Left cardiac atrium (tissue), 2 donors: ENCODE results near the gene ZC3H4. TPM values are rescaled to one million over a fixed set of nuclear protein-coding genes. Genes with fewer than 3 reads are reported as not detected.

Experiments
- total RNA-seq, 2 donors: library from RNA; stranded (reverse); fragmentation: NEBNext Ultra II Directional; extraction: Animal tissue kit (Norgen Biotek cat#: 25700); gene quantifications; one replicate each; pipeline ENCODE4 v1.2.1, GENCODE V29; 2021
- donor health status: DM: no; HTN: yes; CAD: no; lungs with severe emphysema.
- donor health status: DM: yes; HTN: yes; CAD: no.

ZC3H4 gene
- total RNA-seq, 2 donors from 2014 or later = 24.2 to 26.3 TPM

Other genes starting within 250 kb of the ZC3H4 start
- gene NPAS1, start 93.9 kb downstream of the ZC3H4 start, total RNA-seq = 1 to 10 TPM in 1 of 2 donors, under 1 TPM in 1; 0.44 to 1.2 TPM
- 10 to 100 TPM; 30.6 to 35.8 TPM for gene TMEM160, start 65.2 kb downstream of the ZC3H4 start, total RNA-seq
- 10 to 100 TPM; 50.1 to 54.7 TPM for gene SAE1, start 17.1 kb upstream of the ZC3H4 start, total RNA-seq
- gene BBC3, start 117.4 kb upstream of the ZC3H4 start, total RNA-seq = 1 to 10 TPM; 2.9 to 4.1 TPM
- 10 to 100 TPM; 21.4 to 28.7 TPM for gene CCDC9, start 142.7 kb upstream of the ZC3H4 start, total RNA-seq
- 10 to 100 TPM; 16.1 to 17.1 TPM for gene INAFM1, start 161.1 kb upstream of the ZC3H4 start, total RNA-seq
- 10 to 100 TPM; 13.4 to 15.6 TPM for gene C5AR1, start 196.1 kb upstream of the ZC3H4 start, total RNA-seq
- gene C5AR2, start 218.4 kb upstream of the ZC3H4 start, total RNA-seq = 1 to 10 TPM in 1 of 2 donors, under 1 TPM in 1; 0.81 to 2.4 TPM
- 1 to 10 TPM; 5.9 to 6.8 TPM for gene DHX34, start 235.5 kb upstream of the ZC3H4 start, total RNA-seq